ENCODE measurements around the gene FNDC11.

The FNDC11 gene

DNA sequence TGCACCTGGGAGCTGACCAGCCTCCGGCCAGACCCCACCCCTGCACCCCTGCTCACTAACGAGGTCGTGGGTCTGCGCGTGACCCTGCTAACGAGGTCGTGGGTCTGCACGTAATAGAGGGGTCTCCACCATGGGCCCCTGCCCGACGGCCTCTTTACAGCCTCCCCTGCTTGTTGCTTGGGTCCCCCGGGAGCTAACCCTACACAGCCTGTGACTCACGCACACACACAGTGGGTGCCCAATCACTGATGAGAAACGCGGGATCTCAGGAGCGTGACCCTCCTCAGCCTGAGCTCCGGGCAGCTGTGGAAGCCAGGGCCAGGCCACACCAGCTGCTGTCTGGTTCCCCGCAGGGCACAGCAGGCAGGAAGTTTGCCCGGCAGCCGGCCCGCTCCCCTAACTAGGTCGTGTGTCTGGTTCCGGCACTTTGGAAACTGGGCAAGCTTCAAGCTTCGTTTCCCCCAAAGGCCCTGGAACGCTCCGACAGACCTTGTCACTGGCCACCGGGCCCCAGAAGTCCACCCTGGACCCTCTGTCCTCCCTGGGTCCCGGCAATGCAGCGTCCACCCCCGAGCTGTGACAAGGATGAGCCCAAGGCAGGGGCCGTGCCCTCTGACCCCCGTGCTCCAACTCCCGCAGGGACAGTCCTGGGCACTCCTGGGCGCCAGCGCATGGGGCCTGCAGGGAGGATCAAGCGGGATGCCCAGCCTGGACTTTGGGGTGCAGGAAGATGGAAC, 17.6 kb upstream of the FNDC11 start:
- peak; percentile 19 for DNase-seq (ENCODE audit: low read depth)
- H3K4me3 ChIP-seq (ENCODE audit: low read depth, low read length) = peak overlapping the region; percentile 51
- TF ChIP-seq, protein P1, sequence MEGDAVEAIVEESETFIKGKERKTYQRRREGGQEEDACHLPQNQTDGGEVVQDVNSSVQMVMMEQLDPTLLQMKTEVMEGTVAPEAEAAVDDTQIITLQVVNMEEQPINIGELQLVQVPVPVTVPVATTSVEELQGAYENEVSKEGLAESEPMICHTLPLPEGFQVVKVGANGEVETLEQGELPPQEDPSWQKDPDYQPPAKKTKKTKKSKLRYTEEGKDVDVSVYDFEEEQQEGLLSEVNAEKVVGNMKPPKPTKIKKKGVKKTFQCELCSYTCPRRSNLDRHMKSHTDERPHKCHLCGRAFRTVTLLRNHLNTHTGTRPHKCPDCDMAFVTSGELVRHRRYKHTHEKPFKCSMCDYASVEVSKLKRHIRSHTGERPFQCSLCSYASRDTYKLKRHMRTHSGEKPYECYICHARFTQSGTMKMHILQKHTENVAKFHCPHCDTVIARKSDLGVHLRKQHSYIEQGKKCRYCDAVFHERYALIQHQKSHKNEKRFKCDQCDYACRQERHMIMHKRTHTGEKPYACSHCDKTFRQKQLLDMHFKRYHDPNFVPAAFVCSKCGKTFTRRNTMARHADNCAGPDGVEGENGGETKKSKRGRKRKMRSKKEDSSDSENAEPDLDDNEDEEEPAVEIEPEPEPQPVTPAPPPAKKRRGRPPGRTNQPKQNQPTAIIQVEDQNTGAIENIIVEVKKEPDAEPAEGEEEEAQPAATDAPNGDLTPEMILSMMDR (IDR thresholded peaks at IDR 0.05; ENCODE audit: control insufficient read depth, extremely low read depth, insufficient read depth) = no peak

DNA sequence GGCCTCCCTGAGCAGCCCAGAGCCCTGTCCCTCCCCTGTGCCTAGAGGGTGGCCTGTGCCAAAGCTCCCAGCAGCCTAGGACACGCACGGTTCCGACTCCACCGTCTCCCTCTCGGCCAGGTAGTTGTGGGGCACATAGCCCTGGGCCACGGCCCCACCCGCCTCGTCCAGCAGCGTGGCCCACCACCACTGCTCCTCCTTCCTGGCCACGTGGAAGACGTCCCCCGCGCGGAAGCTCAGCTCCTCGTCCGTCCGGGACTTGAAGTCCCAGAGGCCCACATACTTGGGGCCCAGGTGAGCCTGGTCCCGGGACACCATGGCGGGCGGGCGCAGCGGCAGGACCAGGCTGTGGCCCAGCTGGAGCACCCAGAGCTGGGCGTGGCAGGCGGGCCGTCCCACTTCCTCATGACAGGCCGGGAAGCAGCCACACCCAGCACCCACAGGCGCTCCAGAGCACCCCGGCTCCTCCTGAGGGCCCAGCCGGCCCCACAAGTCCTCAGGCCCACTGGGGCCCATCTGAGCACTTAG, 16.9 kb upstream of the FNDC11 start, which contains the start of gene PTK6:
Gene PTK6, minus strand, starts transcription at position 380 of the 528 bp plus-strand sequence. Its CDS starts 62 bp downstream, at position 318.
- TF ChIP-seq, protein P1 (IDR thresholded peaks at IDR 0.05; ENCODE audit: control insufficient read depth, extremely low read depth, insufficient read depth) = no peak
- H3K4me3 ChIP-seq (ENCODE audit: low read depth, low read length) = peak within 1 kb of the TSS; percentile 51
- DNase-seq (ENCODE audit: low read depth) = no peak

DNA sequence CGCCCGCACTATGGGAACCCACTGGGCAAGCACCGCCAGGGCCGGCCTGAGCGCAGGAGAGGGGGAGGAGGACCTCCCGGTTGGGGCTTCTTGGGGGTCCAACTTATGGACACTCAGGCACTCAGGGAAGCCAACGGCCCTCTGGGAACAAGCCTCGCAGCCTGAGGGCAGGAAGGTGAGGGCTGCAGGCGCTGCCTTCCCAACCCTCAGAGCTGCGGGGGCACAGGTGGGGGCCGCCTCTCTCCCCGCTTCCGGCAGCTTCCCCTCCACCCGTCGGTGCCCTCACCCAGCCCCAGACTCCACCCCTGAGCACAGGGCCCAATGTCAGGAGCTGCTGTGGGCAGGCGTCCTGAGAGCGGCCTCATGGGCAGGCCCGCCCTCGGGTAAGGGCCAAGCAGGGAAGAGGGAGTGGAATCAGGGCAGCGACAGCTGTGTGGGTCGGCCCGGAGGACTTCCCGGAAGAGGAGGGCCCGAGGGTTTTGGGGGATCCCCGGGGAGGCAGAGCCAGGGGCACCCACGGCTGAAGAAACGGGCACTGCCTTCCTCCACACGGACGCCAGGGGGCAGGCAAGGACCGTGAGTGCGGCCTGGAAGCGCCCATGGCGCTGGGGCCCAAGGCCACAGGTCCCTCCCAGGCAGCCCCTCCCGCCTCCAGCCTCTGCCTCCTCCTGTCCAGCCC, 16.3 kb upstream of the FNDC11 start:
- H3K4me3 ChIP-seq (ENCODE audit: low read depth, low read length) = peak overlapping the region; percentile 51
- peak; percentile 91 for DNase-seq (ENCODE audit: low read depth)
- TF ChIP-seq, protein P1 (IDR thresholded peaks at IDR 0.05; ENCODE audit: control insufficient read depth, extremely low read depth, insufficient read depth) = peak; percentile 93

DNA sequence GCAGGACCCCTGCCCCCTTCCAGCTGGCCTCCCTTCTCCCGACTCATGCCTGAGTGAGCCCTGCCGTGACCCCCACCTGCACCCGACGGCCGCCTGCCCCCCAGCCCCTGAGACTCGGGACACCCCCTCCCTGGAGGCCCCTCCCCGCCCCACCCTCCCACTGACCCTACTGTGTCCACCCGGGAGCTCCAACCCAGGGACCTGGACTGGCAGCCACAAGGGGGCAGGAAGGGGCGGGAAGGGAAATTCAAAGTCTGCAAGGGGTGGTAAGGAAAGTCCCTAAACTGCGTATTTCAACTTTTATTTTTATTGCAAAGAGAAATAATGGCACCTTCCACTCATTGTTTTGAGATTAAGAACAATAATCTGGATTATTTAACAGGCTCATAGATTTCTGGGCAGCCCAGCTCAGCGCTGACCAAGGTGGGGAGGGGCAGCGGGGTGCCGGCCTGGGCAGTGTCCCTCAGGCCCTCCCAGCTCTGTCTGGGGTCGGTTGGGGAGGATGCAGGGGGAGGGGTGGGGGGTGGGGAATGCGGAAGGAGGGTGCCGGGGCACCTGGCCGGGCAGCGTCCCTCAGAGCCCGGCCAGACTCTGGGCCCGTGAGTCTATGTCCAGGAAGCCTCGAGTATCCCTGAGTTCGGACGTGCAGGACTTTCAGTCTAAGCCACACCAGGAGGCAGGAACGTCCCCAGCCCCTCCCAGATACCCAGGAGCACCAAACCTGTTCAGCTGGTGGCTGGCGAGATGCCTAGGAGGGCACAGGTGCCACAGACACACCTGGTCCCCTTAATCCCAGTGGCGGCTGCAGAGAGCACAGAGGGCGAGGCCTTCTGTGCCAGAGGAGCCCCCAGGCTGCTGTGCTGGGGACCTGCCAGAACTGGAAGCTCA, 15.5 kb upstream of the FNDC11 start:
- TF ChIP-seq, protein P1 (IDR thresholded peaks at IDR 0.05; ENCODE audit: control insufficient read depth, extremely low read depth, insufficient read depth) = peak; percentile 27; the same call in 1 of the 2 replicates

DNA sequence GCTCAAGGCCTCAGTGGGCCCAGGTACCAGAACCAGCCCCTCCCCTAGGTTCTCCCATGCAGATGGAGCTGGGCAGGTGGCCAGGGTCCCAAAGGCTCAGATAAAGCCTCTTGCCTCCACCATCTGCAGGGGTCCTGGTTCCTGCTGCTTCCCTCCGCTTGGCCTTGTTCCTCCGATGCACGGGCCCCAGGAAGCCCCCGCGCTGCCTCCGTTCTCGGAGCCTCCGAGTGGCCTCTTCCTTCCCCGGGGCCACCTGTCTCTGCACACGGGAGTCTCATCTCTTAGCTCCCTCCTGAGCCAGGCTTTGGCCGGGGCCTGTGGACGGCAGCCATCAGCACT, 14.9 kb upstream of the FNDC11 start:
- TF ChIP-seq, protein P1 (IDR thresholded peaks at IDR 0.05; ENCODE audit: control insufficient read depth, extremely low read depth, insufficient read depth) = no peak
- no peak for DNase-seq (ENCODE audit: low read depth)
- peak overlapping the region; percentile 51 for H3K4me3 ChIP-seq (ENCODE audit: low read depth, low read length)

More for the DNA sequence above, 15.5 kb upstream of the FNDC11 start:
- H3K4me3 ChIP-seq (ENCODE audit: low read depth, low read length) = peak overlapping the region; percentile 51
- peak; percentile 92 for DNase-seq (ENCODE audit: low read depth)
